22Rv1 (cell line): ENCODE measurements around the gene STPG4.

Source experiments
- H3K27ac ChIP-seq: fragments of 450-650 bp; 2 replicates; pipeline ENCODE4 v1.5.1; 2017
- ZFX ChIP-seq: fragments of 450-650 bp; IDR thresholded peaks from 2 replicates; pipeline ENCODE4 v1.6.1; 2017; ENCODE audit warnings: antibody characterized with exemption, borderline replicate concordance
- TF ChIP-seq, protein P1 (sequence below): fragments of 450-650 bp; IDR thresholded peaks from 2 replicates; pipeline ENCODE4 v1.5.1; 2017; ENCODE audit warnings: mild to moderate bottlenecking

STPG4 gene

DNA sequence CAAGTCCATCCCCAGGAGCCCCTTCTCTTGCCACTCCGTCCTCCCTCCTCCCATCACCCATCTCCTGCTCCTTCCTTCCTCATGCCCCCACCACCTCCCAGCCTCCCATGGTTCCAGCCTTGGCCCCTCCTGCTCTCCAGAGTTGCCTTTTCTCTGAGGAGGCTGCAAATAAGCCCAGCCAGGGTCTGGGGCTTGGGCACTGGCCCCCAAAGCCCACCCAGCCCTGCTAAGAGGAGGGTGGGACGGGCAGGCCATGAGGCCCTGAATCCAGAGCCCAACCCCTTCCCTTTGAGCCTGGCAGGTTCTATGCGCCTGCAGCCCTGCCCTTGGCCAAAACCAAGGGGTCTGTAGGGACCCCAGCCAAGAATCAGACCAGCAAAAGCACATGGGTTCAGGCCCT is 71.6 kb downstream of the STPG4 start:
- TF ChIP-seq ZFX: no peak
- TF ChIP-seq, protein P1, sequence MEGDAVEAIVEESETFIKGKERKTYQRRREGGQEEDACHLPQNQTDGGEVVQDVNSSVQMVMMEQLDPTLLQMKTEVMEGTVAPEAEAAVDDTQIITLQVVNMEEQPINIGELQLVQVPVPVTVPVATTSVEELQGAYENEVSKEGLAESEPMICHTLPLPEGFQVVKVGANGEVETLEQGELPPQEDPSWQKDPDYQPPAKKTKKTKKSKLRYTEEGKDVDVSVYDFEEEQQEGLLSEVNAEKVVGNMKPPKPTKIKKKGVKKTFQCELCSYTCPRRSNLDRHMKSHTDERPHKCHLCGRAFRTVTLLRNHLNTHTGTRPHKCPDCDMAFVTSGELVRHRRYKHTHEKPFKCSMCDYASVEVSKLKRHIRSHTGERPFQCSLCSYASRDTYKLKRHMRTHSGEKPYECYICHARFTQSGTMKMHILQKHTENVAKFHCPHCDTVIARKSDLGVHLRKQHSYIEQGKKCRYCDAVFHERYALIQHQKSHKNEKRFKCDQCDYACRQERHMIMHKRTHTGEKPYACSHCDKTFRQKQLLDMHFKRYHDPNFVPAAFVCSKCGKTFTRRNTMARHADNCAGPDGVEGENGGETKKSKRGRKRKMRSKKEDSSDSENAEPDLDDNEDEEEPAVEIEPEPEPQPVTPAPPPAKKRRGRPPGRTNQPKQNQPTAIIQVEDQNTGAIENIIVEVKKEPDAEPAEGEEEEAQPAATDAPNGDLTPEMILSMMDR: no peak
- no peak overlapping the region for H3K27ac ChIP-seq

DNA sequence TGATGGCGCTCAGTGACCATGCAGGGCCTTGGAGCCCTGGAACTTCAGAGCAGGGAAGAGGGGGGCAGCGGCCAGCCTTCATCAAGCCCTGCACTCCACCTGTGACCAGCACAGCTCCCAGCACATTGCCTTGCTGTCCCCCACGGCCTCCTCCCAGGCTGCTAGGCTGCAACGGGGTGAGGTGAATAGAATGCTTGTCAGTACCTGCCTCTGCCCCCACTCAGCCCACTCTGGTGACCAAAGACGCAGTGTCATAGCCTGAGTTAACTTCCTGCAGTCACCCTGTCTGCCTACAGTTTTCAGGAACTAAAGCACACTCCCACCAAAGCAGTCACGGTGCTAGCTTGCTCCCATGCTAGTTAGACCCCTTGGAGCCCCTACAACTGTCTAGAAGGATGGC is 72.1 kb downstream of the STPG4 start:
- TF ChIP-seq ZFX: no peak
- TF ChIP-seq, protein P1: no peak
- no peak overlapping the region for H3K27ac ChIP-seq

DNA sequence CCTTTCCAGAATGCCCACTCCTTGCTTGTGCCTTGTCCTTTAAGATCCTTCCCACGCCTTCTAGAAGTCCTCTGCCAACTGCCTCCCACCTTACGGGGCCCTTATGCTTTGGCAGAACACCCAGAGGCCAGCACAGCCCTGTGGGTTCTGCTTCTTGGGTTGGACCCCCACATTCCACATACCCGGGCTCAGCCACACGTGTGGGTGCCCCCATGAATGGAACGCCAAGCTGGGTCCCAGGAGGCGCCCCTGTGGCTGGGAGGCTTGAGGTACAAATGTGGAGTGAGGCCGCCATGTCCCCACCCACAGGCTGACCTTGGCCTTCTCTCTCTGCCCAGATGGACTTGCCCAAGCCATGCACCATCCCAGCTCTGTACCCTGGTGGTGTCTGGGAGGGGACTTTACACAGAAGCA is 74.2 kb downstream of the STPG4 start:
- TF ChIP-seq, protein P1: no peak
- no peak for TF ChIP-seq ZFX
- no peak overlapping the region for H3K27ac ChIP-seq

DNA sequence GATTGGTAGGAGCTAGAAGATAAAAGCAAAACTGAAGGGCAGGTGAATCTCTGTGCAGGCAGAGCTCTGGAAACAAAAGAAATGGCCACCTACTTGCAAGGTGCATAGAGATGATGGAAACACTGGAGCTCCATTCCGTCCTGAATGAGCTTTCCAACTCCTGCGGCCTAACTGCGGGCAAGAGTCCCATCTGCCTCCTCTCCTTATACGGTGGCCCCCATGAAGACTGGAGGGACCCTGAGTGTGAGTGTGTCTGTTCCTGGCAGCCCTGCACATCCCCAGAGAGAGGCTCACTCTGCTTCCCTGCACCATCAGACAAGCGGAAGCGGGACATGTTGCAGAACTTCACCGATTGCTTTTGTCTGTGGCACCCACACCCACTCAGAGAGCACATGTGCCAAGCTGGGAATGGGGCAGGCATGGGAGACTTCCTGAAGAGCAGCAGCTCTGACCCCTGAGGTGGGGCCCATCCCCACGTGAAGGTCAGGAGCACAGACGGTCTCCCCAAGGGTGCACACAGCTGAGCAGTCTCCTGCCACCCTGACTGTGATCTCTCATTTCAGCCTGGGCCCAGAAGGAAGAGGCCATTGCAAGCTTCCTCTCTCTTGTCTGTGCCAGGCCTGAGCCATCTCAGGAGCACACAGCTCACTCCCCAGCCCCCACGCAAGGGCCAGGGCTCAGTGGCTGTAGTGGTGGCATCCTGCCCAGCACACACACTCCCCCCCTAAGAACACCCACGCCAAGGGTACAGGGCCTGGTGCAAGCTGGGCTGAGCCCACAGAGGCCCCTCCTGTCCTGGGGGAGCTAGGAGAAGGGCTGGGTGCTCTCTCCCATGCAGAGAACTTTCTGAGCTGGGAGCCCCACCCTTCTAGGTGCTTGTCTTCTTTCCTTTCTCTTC is 75.3 kb downstream of the STPG4 start:
- no peak overlapping the region for H3K27ac ChIP-seq
- TF ChIP-seq, protein P1: no peak
- no peak for TF ChIP-seq ZFX

DNA sequence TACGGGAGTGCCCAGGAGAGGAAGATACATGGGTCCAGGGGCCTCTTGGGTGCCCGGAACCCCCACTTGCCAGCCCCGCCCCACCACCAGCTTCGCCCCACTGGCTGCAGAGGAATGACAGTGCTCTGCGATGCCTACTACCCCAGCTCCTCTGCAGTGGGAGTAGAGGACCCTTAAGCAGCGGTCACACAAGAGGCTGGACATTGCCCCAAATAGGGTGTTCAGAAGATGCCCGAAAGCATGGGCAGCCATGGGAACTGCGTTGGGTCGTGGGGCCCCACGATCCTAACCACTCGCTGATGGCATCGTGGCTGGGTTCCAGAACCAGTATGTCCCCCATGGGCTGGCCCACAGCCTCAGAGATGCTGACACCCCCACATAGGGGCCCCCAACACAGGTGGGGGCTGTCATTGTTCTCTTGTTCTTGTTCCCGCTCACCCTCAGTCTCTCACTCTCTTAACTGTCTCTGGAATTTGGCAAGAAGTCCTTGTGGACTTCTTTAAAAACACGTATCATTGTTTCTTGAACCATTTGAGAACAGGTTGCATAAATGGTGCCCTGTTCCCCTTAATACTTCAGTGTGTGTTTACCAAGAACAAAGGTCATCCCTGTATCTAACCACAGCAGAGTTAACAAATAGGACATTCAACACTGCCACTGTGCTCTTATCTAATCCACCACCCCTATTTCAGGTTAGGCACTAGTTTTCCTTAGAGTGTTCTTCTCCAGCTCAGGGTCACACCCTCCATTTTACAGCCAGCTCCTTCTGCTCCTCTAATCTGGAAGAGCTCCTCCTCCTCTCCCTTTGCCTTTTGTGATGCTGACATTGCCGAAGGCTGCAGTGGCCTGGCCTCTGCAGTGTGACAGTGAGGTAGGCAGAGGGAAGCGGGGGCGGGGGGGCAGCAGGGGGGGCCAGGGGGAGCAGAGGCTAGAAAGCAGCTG is 76.3 kb downstream of the STPG4 start:
- TF ChIP-seq ZFX: no peak
- TF ChIP-seq, protein P1: no peak
- H3K27ac ChIP-seq: no peak overlapping the region

DNA sequence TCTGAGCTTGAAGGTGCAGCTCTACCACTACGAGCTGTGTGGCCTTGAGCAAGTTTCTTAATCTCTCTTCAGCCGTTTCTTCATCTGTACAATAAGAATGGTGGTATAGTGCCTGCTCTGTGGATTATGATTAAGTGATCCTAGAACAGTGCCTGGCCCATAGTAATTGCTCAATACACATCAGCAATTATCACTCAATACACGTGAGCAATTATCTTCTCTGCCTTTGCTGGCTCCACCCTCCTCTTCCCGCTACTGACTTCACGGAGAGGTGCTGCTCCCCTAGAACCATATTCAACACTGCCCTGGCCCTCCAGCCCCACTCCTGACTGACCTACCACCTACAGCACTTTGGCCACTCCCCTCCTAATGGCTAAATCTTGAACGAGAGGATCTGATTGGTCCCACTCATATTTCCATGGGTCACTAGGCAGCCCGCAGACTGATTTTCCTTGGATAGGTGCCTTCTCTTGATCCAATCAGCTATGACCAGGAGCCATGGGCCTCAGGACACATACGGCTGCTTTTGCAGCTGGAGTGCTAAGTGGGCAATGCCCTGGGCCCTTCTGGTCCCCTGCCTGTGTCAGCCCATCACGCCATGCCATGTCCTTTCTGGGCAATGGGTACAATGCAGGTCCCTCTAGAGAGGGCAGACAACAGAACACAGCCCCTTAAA is 77.5 kb downstream of the STPG4 start:
- no peak overlapping the region for H3K27ac ChIP-seq
- no peak for TF ChIP-seq ZFX
- TF ChIP-seq, protein P1: no peak
